ENCODE data around the gene XPR1. TPM values are rescaled to one million over a fixed set of nuclear protein-coding genes. Genes with fewer than 3 reads are reported as not detected.
"Not testable (repeated sequence)": the region's sequence is repeated elsewhere in the genome, so short reads cannot be mapped to it uniquely, and the experiment has no call there.

XPR1 gene
- total and polyA plus RNA-seq, 2 donors (not counting 3 experiments of a cell fraction or from before 2014, with no cell fraction given): 23.9 to 26.7 TPM

DNA sequence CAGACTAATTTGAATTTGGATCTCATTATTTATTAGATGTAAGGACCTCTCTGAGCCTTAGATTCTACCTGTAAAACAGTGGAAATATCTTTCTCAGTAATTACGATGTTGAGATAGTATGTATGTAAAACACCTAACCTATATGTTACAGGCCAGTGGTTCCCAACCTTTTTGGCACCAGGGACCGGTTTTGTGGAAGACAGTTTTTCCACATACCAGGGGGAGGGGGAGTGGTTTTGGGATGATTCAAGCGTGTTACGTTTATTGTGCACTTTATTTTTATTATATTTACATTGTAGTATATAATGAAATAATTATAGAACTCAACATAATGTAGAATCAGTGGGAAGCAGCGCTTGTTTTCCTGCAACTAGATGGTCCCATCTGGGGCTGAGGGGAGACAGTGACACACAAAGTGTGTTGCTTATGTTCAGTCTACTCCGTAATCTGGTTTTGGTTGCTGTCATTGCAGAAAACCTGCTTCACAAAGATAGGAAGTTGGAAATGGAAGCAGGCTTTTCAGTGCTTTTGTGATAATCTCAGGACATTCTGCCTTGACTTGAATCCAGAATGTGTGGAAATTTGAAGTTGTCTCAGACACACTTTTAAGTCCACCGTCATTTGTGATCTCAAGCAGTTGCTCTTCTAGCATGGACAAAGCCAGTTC lies 12.8 kb downstream of the XPR1 start:
- dilution Hi-C loops (cut with MboI; ENCODE audit: extremely low pct_ligation_motif_present, low sequenced_read_pairs): no loop called here
- CTCF ChIA-PET: no interaction called here

DNA sequence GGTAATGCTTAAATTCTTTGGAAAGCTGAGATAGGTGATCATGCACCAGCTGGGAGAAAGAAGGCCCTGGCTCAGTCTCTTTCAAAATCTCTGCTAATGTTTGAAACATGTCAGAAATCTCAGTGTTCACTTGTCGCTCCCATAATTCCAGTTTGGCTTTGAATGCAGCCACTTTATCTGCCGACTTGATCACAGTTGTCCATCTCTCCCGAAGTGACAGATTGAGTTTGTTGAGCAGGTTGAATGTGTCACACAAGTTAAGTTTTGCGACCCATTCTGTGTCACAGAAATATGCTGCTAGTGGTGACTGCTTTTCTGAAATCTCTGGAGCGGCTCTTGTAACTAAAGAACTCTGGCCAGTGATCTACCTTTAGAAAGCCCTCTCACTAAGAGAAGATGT lies 13.4 kb downstream of the XPR1 start:
- DNase-seq (ENCODE audit: low read depth, low spot score); H3K4me2 ChIP-seq (ENCODE audit: insufficient read depth, low read length); H3K27me3 ChIP-seq (ENCODE audit: control insufficient read depth in 2 of 2, insufficient read depth in 2 of 2, low read length in 2 of 2); H3K9me1 ChIP-seq (replicated peaks; ENCODE audit: control insufficient read depth, extremely low read depth, insufficient read depth, low read length); H3K9me3 ChIP-seq (replicated peaks; ENCODE audit: control insufficient read depth, insufficient read depth, low read length); H3K4me1 ChIP-seq (ENCODE audit: control insufficient read depth, extremely low read depth, insufficient read depth, low read length); H3K4me3 ChIP-seq (replicated peaks in 1 of 3; ENCODE audit: insufficient read depth in 1 of 3, low read depth in 1 of 3, low read length in 3 of 3); H3K9ac ChIP-seq (replicated peaks; ENCODE audit: extremely low read depth, insufficient read depth, low read length); CTCF ChIA-PET; dilution Hi-C loops (cut with MboI; ENCODE audit: extremely low pct_ligation_motif_present, low sequenced_read_pairs); H3K27ac ChIP-seq (ENCODE audit: insufficient read depth, low read depth, low read length); H4K20me1 ChIP-seq (replicated peaks; ENCODE audit: control insufficient read depth, extremely low read depth, insufficient read depth, low read length); FAIRE-seq; H3K36me3 ChIP-seq (ENCODE audit: control insufficient read depth in 2 of 2, extremely low read depth in 1 of 2, insufficient read depth in 2 of 2, low read length in 2 of 2); POLR2A ChIA-PET; H2AFZ ChIP-seq (ENCODE audit: low read depth, low read length); BruUV-seq (replicated peaks); intact Hi-C loops (cut with micrococcal nuclease); H3K79me2 ChIP-seq (ENCODE audit: control insufficient read depth, insufficient read depth, low read length): not testable (repeated sequence)

More for the DNA sequence above, 12.8 kb downstream of the XPR1 start:
- DNase-seq (ENCODE audit: low read depth, low spot score): no peak
- Histone ChIP-seq H3K9me1 (replicated peaks; ENCODE audit: control insufficient read depth, extremely low read depth, insufficient read depth, low read length) (no peaks in the 10 kb centered on the region), H3K27me3 (ENCODE audit: control insufficient read depth in 2 of 2, insufficient read depth in 2 of 2, low read length in 2 of 2) (no peaks in the 10 kb centered on the region), H2AFZ (ENCODE audit: low read depth, low read length) (no peak overlapping the region), H3K9ac (replicated peaks; ENCODE audit: extremely low read depth, insufficient read depth, low read length) (no peak overlapping the region), H3K4me2 (ENCODE audit: insufficient read depth, low read length) (no peak overlapping the region), H4K20me1 (replicated peaks; ENCODE audit: control insufficient read depth, extremely low read depth, insufficient read depth, low read length) (peaks cover 5% of the 10 kb centered on the region), H3K27ac (ENCODE audit: insufficient read depth, low read depth, low read length) (no peak overlapping the region), H3K79me2 (ENCODE audit: control insufficient read depth, insufficient read depth, low read length) (peaks cover 5% of the 10 kb centered on the region), H3K4me1 (ENCODE audit: control insufficient read depth, extremely low read depth, insufficient read depth, low read length) (no peaks in the 10 kb centered on the region), H3K9me3 (replicated peaks; ENCODE audit: control insufficient read depth, insufficient read depth, low read length) (no peaks in the 10 kb centered on the region), H3K36me3 (ENCODE audit: control insufficient read depth in 2 of 2, extremely low read depth in 1 of 2, insufficient read depth in 2 of 2, low read length in 2 of 2) (no peaks in the 10 kb centered on the region), H3K4me3 (replicated peaks in 1 of 3; ENCODE audit: insufficient read depth in 1 of 3, low read depth in 1 of 3, low read length in 3 of 3) (no peak overlapping the region)
- FAIRE-seq: no peak
- POLR2A ChIA-PET: no interaction called here
- TF ChIP-seq JUN (IDR thresholded peaks at IDR 0.05; ENCODE audit: borderline replicate concordance, insufficient read depth, insufficient read length, low read depth) (no peak), POLR2A (IDR thresholded peaks at IDR 0.05; ENCODE audit: low read depth, low read length) (no peak), FOS (IDR thresholded peaks at IDR 0.05; ENCODE audit: borderline replicate concordance, insufficient read depth, low read length) (no peak), MYC (IDR thresholded peaks at IDR 0.05; ENCODE audit: low read depth, low read length) (no peak), GATA2 (IDR thresholded peaks at IDR 0.05; ENCODE audit: insufficient read depth, insufficient read length, low read depth, low read length) (no peak), EZH2 (IDR thresholded peaks at IDR 0.05; ENCODE audit: borderline replicate concordance, low read depth, low read length, severe bottlenecking) (no peak), POLR2AphosphoS5 (IDR thresholded peaks at IDR 0.05; ENCODE audit: insufficient read depth, low read depth, low read length) (no peak)
- TF ChIP-seq, protein P1, sequence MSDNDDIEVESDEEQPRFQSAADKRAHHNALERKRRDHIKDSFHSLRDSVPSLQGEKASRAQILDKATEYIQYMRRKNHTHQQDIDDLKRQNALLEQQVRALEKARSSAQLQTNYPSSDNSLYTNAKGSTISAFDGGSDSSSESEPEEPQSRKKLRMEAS (IDR thresholded peaks at IDR 0.05; ENCODE audit: insufficient read depth, insufficient read length): no peak
- TF ChIP-seq, protein P2, sequence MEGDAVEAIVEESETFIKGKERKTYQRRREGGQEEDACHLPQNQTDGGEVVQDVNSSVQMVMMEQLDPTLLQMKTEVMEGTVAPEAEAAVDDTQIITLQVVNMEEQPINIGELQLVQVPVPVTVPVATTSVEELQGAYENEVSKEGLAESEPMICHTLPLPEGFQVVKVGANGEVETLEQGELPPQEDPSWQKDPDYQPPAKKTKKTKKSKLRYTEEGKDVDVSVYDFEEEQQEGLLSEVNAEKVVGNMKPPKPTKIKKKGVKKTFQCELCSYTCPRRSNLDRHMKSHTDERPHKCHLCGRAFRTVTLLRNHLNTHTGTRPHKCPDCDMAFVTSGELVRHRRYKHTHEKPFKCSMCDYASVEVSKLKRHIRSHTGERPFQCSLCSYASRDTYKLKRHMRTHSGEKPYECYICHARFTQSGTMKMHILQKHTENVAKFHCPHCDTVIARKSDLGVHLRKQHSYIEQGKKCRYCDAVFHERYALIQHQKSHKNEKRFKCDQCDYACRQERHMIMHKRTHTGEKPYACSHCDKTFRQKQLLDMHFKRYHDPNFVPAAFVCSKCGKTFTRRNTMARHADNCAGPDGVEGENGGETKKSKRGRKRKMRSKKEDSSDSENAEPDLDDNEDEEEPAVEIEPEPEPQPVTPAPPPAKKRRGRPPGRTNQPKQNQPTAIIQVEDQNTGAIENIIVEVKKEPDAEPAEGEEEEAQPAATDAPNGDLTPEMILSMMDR (IDR thresholded peaks at IDR 0.05; ENCODE audit: extremely low read depth in 1 of 2, insufficient read depth in 1 of 2, low read depth in 1 of 2, low read length in 2 of 2): no peak
- BruUV-seq (replicated peaks): no TSS peak
- intact Hi-C loops (cut with micrococcal nuclease): no loop called here

All from endothelial cell of umbilical vein (primary cell).